Mononuclear cell (primary cell): ENCODE results near the gene RASL12. TPM values are rescaled to one million over a fixed set of nuclear protein-coding genes. Genes with fewer than 3 reads are reported as not detected.
"Not testable (repeated sequence)": the region's sequence is repeated elsewhere in the genome, so short reads cannot be mapped to it uniquely, and the experiment has no call there.

Experiments used
- H3K27me3 ChIP-seq: 2 replicates; pipeline ENCODE4 v1.6.0; 2011; ENCODE audit warnings: low read length, control low read depth; ENCODE audit not compliant: insufficient read depth
- H3K4me1 ChIP-seq: 2 replicates; pipeline ENCODE4 v1.5.1; 2011; ENCODE audit warnings: mild to moderate bottlenecking, low read length, control low read depth; ENCODE audit not compliant: insufficient read depth
- H3K4me3 ChIP-seq: 2 replicates; pipeline ENCODE4 v1.5.1; 2011; ENCODE audit warnings: mild to moderate bottlenecking, low read length, moderate library complexity
- H3K9me3 ChIP-seq: 2 replicates; pipeline ENCODE4 v1.5.1; 2011; ENCODE audit warnings: low read depth, mild to moderate bottlenecking, control low read depth, low read length
- total RNA-seq: library from RNA; depleted of rRNA; stranded (reverse); fragments of >200 nt; gene quantifications from one replicate; pipeline ENCODE4 v1.2.3, GENCODE V29; 2012

The RASL12 gene
- total RNA-seq, 1 donor: not detected

DNA sequence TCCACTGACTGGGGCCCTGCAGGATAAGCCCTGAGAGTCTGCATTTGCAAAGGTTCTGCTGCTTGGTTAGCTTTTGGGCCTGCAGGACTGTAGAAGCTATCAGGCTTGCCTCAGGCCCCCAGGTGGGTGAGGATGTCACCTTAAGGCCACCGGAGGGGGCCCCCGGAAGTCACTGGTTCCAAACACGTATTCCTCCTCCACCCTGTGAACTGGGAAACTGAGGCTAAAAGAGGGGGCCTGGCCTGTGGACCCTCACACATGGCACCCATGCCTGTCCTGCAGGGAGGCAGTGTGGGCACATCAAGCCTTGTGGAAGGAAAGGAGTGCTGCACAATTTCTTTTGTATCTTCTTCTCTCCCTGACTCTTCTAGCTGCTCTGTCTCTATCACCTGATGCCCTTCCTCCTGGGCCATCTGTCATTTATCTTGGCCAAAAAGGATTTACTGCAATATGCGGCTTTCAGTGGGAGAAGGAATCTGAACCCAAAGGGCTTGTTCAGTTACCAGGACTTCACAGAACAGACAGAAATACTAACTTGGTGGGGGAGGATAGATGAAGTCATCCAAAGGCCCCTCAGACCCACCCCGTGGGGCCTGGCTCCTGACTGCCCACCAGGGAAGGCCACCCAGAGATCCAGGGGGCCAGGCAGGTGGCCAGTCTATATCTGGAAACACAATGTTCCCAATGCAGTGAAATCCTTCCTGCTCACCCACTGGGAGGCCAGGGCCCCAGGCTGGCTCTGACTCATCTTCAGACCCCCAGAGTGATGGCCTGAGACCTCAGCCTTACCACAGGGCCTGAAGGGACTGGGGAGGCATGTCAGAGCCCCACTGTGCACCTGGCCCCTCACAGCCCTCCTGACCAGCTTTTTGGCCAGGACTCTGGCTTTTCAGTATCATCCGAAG, 28.9 kb upstream of the RASL12 start:
- H3K9me3 ChIP-seq: no peaks in the 10 kb centered on the region
- H3K4me3 ChIP-seq: no peak overlapping the region
- H3K27me3 ChIP-seq: no peaks in the 10 kb centered on the region
- H3K4me1 ChIP-seq: peaks cover 9% of the 10 kb centered on the region

DNA sequence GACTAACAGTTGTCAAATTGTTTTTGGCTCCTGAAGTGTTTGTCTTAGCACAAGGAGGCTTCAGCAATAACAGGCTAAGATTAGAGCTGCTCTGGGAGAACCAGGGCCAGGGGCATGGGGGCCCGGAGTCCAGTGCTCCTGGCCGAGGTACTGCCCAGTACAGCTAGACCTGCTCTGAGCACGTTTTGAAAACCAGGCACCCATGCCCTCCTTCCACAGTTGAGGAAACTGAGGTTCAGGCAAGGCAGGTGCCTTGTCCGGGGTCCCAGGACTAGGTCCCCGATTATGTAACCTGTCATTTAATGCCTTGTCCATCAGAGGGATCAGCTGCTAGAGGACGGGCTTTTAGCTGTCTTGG, 27.9 kb upstream of the RASL12 start:
- Histone ChIP-seq H3K4me3 (no peak overlapping the region), H3K9me3 (no peaks in the 10 kb centered on the region), H3K4me1 (peaks cover under 1% of the 10 kb centered on the region), H3K27me3 (no peaks in the 10 kb centered on the region)

DNA sequence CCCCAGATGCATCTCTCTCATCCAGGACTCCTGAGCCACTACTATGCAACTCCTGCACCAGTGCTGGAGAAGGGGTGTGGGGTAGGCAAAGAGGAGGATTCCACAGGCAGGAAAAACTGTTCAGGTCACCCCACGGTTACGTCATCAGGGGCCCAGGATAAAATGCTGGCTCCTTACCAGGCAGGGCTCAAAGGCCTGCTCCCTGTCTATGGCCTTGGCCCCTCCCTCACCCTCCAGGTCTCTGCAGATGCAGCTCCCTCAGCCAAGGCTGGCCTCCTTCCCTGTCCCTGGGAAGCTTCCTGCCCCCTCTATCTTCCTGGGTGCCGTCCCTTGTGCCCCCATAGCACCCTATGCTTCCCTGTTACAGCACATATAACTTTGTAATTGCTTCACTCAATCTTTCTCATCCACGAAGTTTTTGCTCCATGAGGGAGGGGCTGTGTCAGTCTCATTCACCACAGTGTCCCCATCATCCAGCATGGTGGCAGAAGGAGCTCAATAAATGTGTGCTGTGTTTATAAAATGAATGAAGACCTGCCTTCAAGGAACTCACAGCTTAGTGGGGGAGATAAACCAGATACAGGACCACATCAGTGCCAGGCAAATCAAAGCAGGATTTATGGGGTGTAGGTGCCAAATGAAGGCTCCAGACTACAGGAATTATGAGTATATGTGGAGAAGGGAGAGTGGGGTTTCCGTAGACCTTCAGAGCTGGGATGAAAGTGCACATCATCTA, 27.4 kb upstream of the RASL12 start:
- Histone ChIP-seq H3K4me3 (no peak overlapping the region), H3K4me1 (no peaks in the 10 kb centered on the region), H3K9me3 (no peaks in the 10 kb centered on the region), H3K27me3 (no peaks in the 10 kb centered on the region)

DNA sequence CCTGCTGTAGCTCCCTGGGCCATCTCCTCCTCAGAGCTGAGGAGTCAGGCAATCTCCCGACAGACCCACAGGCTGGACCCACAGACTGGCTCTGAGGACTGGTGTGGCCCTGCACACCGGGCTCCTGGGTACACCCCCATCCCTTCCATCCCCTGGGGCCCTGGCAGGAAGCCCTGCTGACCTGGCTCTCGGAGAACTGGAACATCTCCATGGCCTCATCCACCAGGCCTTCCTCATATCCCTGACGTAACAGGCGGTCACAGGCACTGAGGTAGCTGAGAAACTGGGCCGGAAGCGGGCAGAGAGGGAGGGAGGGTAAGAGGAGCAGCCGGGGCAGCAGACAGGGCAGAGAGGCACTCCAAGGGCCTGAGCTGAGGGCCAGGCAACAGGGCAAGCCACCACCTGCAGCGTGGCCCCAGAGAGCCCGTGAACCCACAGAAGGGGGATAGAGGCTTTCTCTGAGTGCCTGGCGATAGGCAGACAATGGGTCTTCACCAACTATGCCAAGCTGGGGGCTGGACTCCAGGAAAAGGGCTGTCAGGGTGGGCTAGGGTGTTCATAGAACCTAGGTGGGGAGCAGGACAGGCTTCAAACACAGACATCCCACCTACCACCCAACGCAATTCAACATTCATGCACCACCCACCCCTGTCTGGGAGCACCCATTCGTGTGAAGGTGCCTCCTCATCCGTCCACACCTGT, 26.7 kb upstream of the RASL12 start:
- H3K4me1 ChIP-seq: no peaks in the 10 kb centered on the region
- no peaks in the 10 kb centered on the region for H3K9me3 ChIP-seq
- no peaks in the 10 kb centered on the region for H3K27me3 ChIP-seq
- H3K4me3 ChIP-seq: no peak overlapping the region

DNA sequence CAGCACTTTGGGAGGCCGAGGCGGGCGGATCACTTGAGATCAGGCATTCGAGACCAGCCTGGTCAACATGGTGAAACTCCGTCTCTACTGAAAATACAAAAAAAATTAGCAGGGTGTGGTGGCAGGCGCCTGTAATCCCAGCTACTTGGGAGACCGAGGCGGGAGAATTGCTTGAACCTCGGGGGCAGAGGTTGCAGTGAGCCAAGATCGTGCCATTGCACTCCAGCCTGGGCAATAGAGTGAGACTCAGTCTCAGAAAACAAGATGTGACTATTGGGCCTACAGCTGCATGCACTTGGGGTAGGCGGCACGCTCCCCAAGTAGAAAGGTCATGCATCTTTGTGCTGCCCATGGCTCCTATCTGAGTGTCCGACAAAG, 26.0 kb upstream of the RASL12 start:
- not testable (repeated sequence) for H3K4me1 ChIP-seq, H3K4me3 ChIP-seq, H3K27me3 ChIP-seq, H3K9me3 ChIP-seq

DNA sequence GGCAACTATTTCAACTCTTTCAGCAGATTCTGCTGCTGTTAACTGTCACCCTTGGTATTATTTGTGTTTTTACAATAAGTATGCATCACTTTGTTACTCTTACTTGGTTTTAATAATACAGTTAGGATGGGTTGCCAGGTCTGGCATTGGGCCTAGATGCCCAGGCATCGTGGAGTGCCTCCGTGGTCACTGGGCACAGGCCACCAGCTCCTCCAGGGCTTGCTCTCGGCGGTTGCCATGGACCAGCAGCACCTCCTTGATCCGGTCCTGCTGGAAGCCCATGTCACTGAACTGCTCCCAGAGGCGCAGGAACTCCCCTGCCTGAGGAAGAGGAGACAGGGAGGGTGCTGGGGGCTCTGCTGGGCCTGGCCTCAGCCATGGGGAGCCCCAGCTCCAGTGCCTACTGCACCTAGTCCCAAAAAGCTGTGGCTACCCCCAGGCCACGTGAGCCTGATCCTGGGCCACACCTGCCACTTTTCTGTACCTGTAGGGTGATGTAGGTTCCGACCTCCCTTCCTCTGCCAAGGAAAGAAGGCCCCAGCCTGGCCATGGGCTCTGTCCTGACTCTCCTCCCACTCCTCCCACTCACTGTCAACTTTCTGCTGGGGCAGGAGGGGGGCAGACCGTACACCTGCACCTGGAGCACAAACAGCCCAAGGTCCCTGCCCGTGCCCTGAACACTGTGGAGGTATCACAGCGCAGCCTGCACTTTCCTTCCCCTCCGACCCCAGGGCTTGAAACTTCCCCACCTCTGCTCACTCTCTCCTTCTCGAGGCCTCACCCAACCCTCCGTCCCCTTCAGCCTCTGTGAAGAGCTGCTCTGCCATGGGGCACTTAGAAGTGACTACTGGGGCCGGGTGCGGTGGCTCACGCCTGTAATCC, 25.4 kb upstream of the RASL12 start:
- Histone ChIP-seq H3K27me3 (no peaks in the 10 kb centered on the region), H3K4me3 (no peak overlapping the region), H3K4me1 (no peaks in the 10 kb centered on the region), H3K9me3 (no peaks in the 10 kb centered on the region)

DNA sequence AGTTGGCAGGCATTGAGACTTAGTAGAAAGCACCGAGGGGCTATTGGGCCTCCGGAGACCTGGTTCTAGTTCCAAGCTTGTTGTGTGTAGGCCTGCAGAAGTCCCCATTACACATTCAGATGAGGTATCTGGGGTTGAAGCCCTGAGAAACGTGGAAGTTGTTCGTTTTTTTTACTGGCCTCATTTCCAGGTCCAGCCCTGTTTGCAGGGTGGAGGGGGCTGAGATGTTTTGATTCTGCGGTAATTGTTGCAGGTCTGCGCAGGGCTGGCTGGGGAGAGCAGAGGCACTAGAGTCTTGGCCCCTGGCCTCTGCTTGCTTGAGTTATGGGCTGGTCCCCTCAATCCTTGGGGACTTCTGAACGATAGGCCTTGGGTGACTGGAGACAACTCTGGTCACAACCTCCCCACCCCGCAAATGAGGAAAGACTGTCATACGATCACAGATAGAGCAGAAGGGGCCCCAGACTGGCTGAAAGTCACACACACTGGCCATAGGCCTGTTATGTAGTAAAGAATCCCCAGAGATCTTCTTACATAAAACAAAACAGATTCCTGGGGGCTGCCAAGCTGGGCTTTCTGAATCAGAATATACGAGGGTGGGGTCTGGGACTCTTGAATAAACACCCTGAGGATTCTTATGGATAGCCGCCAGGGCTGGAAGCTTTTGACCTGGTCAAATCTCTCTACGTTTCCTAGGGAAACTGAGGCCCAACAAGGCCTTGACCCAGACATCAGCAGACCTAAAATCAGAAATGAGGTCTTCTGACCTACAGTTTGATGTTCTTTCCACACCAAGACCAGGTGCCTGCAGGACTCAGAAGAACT, 24.4 kb upstream of the RASL12 start:
- Histone ChIP-seq H3K4me1 (no peaks in the 10 kb centered on the region), H3K9me3 (no peaks in the 10 kb centered on the region), H3K4me3 (no peak overlapping the region), H3K27me3 (no peaks in the 10 kb centered on the region)

DNA sequence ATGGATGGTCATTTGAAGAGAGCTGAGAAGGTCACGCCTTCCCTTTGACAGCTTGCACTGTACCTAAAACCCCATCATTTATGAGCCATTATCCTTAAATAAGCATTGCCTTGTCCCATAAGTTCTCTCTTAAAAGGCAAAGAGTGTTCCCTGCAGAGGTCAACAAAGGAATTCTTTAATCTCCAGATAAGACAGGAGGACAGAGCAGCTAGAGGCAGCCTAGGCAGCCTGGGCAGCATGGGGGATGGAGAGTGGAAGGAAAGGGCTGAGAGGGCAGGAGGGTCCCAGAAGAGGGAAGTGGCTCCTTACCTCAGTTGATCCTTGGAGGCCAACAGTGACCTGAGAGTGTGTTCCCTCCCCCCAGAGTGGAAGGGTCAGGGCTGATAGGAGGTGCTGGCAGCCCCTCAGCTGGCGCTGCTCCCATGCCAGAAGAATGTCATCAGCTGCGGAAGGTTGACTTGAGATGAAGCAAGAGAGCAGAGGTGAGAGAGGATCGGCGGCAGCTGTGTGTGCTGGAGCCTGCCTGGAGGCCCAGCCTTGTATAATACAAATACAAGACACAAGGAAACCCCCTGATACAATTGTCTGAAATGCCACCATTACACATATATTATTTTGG, 21.5 kb upstream of the RASL12 start:
- Histone ChIP-seq H3K4me1 (no peaks in the 10 kb centered on the region), H3K9me3 (no peaks in the 10 kb centered on the region), H3K27me3 (no peaks in the 10 kb centered on the region), H3K4me3 (no peak overlapping the region)

DNA sequence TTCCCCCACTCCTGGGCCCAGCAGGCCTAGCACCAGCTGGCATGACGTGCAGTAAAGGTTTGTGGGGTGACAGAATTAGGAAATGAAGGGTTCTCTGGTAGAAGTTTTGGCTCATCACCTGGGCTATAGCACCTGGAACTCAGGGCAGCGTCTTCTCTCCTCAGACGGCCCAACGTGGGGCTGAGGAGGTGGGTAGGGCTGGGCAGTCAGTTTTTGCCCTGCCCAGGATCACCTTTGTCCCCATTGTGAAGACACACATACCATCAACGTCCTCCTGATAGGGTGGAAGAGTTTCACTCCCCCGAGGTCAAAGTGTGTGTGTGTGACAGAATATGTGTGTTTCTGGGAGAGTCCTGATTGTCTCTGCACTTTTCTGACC, 20.8 kb upstream of the RASL12 start:
- H3K9me3 ChIP-seq: no peaks in the 10 kb centered on the region
- no peak overlapping the region for H3K4me3 ChIP-seq
- no peaks in the 10 kb centered on the region for H3K4me1 ChIP-seq

DNA sequence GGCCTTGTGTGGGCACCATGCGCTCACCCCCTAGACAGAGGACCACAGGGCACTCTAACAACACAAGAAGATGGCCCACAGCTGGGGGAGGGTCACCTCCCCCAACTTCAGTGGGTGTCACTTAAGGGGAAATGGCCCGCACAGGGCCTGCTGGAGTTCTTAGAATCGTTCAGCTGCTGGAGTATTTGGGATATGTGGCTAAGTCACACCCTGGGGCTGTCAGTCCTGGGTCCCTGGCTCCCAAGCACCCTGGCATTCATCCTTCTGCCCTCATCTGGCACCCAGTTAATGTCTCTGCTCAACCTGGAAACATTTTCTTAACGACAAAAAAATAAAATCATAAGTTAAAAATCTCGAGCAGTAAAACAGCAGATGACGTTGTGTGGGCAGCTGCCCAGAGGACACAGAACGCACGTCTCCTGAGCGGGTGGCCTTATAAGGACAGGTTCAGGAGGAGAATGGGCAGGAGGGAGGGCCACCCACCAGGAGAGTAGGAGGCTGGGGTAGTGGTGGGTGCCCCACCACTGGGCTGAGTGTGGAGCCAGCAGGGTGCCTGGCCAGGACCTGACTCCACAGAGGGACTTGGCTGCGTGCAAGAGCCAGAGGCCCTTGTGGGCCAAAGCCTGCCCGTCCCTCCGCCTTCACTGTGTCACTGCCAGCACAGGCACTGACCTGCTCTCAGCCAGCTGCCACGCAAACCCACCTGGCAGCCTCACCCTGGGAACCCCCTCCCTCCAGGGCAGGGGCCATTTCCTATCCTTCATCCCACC, 20.3 kb upstream of the RASL12 start:
- Histone ChIP-seq H3K9me3 (no peaks in the 10 kb centered on the region), H3K27me3 (peaks cover 6% of the 10 kb centered on the region), H3K4me1 (no peaks in the 10 kb centered on the region), H3K4me3 (no peak overlapping the region)

More for the DNA sequence above, 20.8 kb upstream of the RASL12 start:
- H3K27me3 ChIP-seq: peaks cover under 1% of the 10 kb centered on the region

DNA sequence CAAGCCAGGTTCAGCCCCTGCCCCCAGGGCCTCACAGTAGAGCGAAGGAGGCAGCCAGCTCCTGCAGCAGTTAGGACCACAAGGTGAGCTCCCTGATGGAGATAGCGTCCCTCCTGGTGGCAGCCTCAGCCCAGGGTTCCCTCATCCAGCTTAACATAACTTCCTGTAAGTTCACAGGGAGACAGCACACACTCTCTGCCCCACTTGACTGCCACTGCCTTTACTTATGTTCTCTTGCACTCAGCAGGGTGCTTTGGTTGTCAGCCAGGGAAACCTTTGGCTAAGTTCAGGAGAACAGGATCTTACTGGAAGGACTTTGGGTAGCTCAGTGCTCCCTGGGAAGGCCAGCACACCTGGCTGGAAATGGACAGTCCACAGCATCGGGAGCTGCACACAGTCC, 19.6 kb upstream of the RASL12 start:
- no peak overlapping the region for H3K4me3 ChIP-seq

DNA sequence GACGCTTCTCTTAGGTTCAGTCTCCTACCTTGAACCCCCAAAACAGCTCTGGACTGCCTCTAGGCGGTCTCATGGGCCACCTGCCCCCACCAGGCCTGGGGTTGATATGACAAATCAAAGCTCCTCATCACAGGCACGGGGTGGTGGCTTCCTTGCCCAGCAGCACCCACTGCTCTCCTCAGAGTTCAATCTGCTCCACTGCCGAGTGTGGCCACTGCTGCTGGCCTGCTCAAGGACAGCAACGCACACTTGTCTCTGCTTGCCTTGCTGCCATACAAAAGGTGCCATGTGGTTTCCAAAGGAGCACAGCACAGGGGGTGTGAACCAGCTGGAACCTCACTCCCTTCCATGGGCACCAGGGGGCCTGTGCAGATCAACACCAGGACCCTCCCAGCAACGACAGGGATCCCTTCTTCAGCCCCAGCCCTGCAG, 18.9 kb upstream of the RASL12 start:
- no peaks in the 10 kb centered on the region for H3K4me1 ChIP-seq
- no peaks in the 10 kb centered on the region for H3K9me3 ChIP-seq
- peaks cover 7% of the 10 kb centered on the region for H3K27me3 ChIP-seq
- no peak overlapping the region for H3K4me3 ChIP-seq

More for the DNA sequence above, 19.6 kb upstream of the RASL12 start:
- H3K9me3 ChIP-seq: no peaks in the 10 kb centered on the region
- no peaks in the 10 kb centered on the region for H3K4me1 ChIP-seq
- peaks cover 7% of the 10 kb centered on the region for H3K27me3 ChIP-seq
